GM21526 (cell line): ENCODE results near the gene FBXL22.
"Not testable (repeated sequence)": the region's sequence is repeated elsewhere in the genome, so short reads cannot be mapped to it uniquely, and the experiment has no call there.

Source experiments
- ATAC-seq: cut with Tn5 transposase; IDR thresholded peaks from one replicate; pipeline ENCODE4 v1.9.1; 2021; ENCODE audit warnings: moderate library complexity; ENCODE audit not compliant: unreplicated experiment, low FRiP score

Gene FBXL22

DNA sequence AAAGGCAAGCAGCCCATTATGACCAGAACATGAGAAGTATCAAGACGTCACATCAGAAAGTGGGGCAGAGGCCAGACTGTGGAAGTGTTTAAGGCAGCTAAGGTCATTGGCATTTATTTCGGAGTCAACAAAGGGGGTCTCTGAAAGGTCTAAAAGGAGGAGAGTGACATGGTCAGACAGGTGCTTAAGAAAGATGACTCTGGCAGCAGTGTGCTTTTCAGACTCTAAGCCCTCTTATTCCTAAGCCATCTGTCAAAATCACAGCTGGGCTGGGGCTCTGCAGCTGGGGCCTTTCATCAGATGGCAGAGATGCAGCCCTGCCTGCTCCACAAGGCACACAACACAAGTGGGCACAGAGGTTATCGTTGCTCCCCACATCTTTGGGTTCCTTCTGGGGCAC, 14.0 kb downstream of the FBXL22 start:
- ATAC-seq: no peak

DNA sequence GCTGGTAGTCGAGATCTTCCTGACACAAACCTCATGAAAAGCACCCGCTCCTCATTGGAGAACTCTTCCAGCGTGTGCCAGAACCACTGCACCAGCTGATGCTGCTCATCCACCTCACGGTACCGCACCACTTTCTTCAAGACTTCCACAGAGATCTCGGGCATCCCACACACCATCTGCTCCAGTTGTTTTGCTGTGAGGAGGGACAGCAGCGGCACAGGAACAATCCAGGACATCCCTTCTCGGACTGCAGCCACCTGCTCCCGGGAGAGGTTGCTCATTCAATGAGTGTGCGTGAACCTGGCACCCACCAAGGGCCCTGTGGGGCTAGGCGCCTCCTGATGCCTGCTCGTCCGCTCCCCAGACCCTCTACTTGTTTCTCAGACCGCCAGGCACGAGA, 15.1 kb downstream of the FBXL22 start:
- no peak for ATAC-seq

- ATAC-seq: no peak
These were observed 18.7 kb downstream of the FBXL22 start for GRCh38 chr15:63615935-63616334.

- not testable (repeated sequence) for ATAC-seq
These were observed 20.0 kb downstream of the FBXL22 start for GRCh38 chr15:63617147-63617546.

DNA sequence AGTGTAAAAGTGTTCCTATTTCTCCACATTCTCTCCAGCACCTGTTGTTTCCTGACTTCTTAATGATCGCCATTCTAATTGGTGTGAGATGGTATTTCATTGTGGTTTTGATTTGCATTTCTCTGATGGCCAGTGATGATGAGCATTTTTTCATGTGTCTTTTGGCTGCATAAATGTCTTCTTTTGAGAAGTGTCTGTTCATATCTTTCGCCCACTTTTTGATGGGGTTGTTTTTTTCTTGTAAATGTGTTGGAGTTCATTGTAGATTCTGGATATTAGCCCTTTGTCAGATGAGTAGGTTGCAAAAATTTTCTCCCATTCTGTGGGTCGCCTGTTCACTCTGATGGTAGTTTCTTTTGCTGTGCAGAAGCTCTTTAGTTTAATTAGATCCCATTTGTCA, 20.4 kb downstream of the FBXL22 start:
- not testable (repeated sequence) for ATAC-seq

DNA sequence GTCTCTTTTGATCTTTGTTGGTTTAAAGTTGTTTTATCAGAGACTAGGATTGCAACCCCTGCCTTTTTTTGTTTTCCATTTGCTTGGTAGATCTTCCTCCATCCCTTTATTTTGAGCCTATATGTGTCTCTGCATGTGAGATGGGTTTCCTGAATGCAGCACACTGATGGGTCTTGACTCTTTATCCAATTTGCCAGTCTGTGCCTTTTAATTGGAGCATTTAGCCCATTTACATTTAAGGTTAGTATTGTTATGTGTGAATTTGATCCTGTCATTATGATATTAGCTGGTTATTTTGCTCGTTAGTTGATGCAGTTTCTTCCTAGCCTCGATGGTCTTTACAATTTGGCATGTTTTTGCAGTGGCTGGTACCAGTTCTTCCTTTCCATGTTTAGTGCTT, 23.6 kb downstream of the FBXL22 start:
- not testable (repeated sequence) for ATAC-seq

DNA sequence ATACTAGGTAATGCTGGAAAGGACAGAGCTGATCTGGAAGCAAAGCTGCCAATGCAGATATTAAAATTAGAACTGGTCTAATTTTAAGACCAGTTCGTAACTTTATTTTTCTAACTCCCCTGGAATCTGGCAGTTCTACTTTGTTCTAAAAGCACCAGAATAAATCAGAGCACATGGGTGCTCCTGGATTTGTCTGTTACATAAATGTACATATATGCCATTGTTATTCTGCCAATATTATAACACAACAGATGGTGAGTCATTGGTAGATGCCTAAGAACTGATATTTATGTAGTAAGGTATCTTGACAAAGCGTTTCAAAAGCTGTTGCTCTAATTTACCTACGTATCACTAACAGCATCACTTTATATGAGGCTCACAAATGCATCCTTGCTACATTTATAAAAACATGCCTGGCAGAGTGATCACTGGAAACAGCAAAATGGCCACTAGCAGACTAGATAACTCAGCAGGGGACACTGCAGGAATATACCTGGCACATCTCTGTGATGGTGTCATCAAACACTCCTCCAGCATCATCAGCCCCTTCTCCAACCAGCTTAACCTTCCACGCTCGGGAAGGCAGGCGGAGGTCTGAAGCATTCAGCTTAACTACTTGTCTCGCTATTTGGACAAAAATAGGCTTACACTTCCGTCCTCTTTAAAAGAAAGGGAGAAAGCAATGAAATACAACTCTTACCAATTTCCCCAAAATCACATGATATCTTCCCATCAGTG, 26.2 kb downstream of the FBXL22 start:
- ATAC-seq: no peak

GRCh38 chr15:63626955-63627354, 29.8 kb downstream of the FBXL22 start:
- ATAC-seq: no peak

GRCh38 chr15:63628123-63628822, 31.1 kb downstream of the FBXL22 start:
- no peak for ATAC-seq

DNA sequence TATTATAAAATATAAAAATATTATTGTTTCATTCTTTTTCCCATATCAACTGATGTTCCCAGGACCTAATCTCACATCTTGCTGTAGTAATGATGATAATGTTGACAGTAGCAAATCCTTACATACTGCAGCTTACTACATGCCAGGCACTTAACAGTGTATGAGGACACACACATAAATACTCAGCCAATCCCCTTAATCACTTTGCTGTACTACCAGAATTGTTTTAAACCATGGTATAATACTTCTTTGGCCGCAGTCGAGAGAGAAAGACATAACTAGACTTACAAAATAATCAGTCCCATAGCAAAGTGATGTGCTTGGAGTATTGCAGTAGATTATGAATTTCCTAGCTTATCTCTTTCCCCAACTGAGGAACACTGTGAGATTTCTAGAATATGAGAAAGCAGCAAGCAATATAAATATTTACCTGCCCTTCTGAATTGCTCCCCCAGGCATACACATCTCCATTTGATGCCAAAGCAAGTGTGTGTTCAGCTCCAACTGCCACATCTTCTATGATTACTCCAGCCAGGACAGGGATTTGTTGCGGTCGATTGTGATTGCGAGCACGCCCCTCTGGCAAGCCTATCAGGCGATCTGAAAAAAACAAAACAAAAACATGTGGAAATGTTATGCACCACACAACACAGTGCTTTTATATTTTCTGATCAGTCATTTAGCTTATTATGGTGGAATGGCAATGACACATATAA, 33.0 kb downstream of the FBXL22 start:
- ATAC-seq: no peak

GRCh38 chr15:63633312-63633711, 36.1 kb downstream of the FBXL22 start:
- no peak for ATAC-seq

DNA sequence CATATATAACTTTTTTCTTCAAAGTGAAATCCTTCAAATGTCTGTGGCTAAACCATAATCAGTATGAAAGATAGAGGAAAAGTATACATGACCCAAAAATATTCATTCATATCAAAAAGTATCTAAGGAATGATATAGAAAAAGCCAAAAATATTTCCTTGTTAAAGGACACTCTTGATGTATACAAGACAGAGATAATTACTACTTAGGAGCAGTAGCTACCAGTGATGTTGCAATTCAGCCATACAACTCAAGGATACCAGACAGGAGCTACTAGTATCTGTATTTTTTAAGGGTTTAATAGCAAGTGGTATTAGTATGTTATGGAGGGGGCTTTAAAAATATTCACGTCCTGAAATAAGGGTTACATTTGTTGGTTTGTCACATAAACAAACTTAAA, 37.0 kb downstream of the FBXL22 start:
- ATAC-seq: no peak

- ATAC-seq: no peak
These were observed 39.4 kb downstream of the FBXL22 start for GRCh38 chr15:63636518-63637061.

DNA sequence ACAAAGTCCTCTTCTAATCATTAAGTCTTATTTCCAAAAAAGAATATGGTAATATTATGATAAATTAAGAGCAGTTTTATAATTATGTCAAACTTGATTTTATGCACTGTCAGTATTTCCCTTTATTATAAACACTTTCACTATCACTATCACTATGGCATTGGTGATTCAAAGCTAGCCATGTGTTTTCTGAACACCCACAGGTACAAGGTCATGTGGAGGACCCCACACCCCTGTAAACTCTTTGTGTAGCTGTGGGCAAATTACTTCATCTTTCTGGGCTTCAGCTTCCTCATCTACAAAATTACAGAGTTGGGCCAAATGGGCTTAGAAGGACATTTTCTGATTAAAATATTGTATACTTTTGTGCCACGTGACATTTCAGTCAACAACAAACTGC, 41.7 kb downstream of the FBXL22 start:
- ATAC-seq: no peak

DNA sequence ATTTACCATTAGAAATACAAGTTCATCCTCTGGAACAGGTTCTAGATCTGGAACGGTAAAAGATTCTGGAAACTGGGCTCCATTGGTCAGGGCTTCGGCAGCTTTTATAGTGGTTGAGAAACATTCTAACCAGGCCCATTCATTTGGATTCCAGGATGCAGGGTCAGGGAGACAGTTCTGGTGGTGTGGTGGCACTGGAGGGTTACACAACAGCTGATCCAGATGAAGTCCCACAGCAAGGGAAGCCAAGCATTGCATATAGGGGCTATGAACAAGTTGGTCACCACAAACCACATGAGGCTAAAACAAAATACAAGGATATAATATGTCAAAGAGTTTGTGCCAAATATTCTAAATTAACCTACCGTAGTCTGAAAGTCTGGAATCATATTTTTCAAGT, 43.0 kb downstream of the FBXL22 start:
- no peak for ATAC-seq
